ENCODE results near the gene PAEP.
"Not testable (repeated sequence)": the region's sequence is repeated elsewhere in the genome, so short reads cannot be mapped to it uniquely, and the experiment has no call there.

Gene PAEP

GRCh38 chr9:135526089-135526729 is 35.3 kb upstream of the PAEP start:
- DNase-seq (ENCODE audit: low read depth) = no peak

GRCh38 chr9:135526730-135527571 is 34.6 kb upstream of the PAEP start:
- DNase-seq (ENCODE audit: low read depth) = no peak

- not testable (repeated sequence) for DNase-seq (ENCODE audit: low read depth)
Measured at GRCh38 chr9:135528842-135529435, 32.6 kb upstream of the PAEP start.

GRCh38 chr9:135530146-135530545 is 31.4 kb upstream of the PAEP start:
- no peak for DNase-seq (ENCODE audit: low read depth)

GRCh38 chr9:135531096-135531495 is 30.5 kb upstream of the PAEP start:
- no peak for DNase-seq (ENCODE audit: low read depth)

GRCh38 chr9:135533113-135533512 is 28.4 kb upstream of the PAEP start:
- DNase-seq (ENCODE audit: low read depth) = no peak

- no peak for DNase-seq (ENCODE audit: low read depth)
Measured at GRCh38 chr9:135533674-135534073, 27.9 kb upstream of the PAEP start.

- not testable (repeated sequence) for DNase-seq (ENCODE audit: low read depth)
Measured at GRCh38 chr9:135534192-135534711, 27.3 kb upstream of the PAEP start.

- not testable (repeated sequence) for DNase-seq (ENCODE audit: low read depth)
Measured at GRCh38 chr9:135534826-135535225, 26.7 kb upstream of the PAEP start.

GRCh38 chr9:135535631-135536030 is 25.9 kb upstream of the PAEP start:
- DNase-seq (ENCODE audit: low read depth) = not testable (repeated sequence)

- no peak for DNase-seq (ENCODE audit: low read depth)
Measured at GRCh38 chr9:135536216-135536615, 25.3 kb upstream of the PAEP start.

GRCh38 chr9:135543262-135543894 is 18.2 kb upstream of the PAEP start:
- DNase-seq (ENCODE audit: low read depth) = not testable (repeated sequence)

- DNase-seq (ENCODE audit: low read depth) = no peak
Measured at GRCh38 chr9:135544981-135545635, 16.4 kb upstream of the PAEP start.

GRCh38 chr9:135545646-135546176 is 15.8 kb upstream of the PAEP start, which contains the start of gene OBP2A:
Gene OBP2A, plus strand, starts transcription at chr9:135546126. Its CDS starts 55 bp downstream, at chr9:135546181.
- DNase-seq (ENCODE audit: low read depth) = not testable (repeated sequence)

GRCh38 chr9:135546792-135547617 is 14.6 kb upstream of the PAEP start:
- DNase-seq (ENCODE audit: low read depth) = not testable (repeated sequence)

GRCh38 chr9:135547756-135548736 is 13.5 kb upstream of the PAEP start:
- DNase-seq (ENCODE audit: low read depth) = no peak

GRCh38 chr9:135549478-135550343 is 11.8 kb upstream of the PAEP start:
- not testable (repeated sequence) for DNase-seq (ENCODE audit: low read depth)

- no peak for DNase-seq (ENCODE audit: low read depth)
Measured at GRCh38 chr9:135550344-135550918, 11.1 kb upstream of the PAEP start.
